ENCODE data around the gene POU4F1. TPM values are rescaled to one million over a fixed set of nuclear protein-coding genes. Genes with fewer than 3 reads are reported as not detected.

The POU4F1 gene
- total and polyA plus RNA-seq, 7 donors = 0.07 TPM; not detected in 6

- intact Hi-C loops (cut with DNase I) = no loop called here
- Histone ChIP-seq H3K27me3 (peaks cover 10 to 73% (median 50%) of the 10 kb centered on the region in 3 donors), H3K4me1 (peaks cover 0 to 6% (median 4%) of the 10 kb centered on the region in 4 donors), H3K36me3 (no peaks in the 10 kb centered on the region), H3K9me3 (no peaks in the 10 kb centered on the region), H3K4me3 (no peak overlapping the region), H3K27ac (no peak overlapping the region)
- DNase-seq = no peak
- no peak for TF ChIP-seq CTCF (IDR thresholded peaks at IDR 0.05)
- no peak for TF ChIP-seq POLR2AphosphoS5 (IDR thresholded peaks at IDR 0.05)
- TF ChIP-seq EP300 (IDR thresholded peaks at IDR 0.05) = no peak
- no peak for TF ChIP-seq POLR2A (IDR thresholded peaks at IDR 0.05)
- WGBS, 2 donors = 12 to 40% methylated on average over 21 of the region's 21 CpGs
These were observed 16.6 kb downstream of the POU4F1 start for GRCh38 chr13:78586706-78587105.

- Histone ChIP-seq H3K4me1 (no peaks in the 10 kb centered on the region), H3K27ac (no peak overlapping the region), H3K36me3 (no peaks in the 10 kb centered on the region), H3K27me3 (no peaks in the 10 kb centered on the region), H3K4me3 (no peak overlapping the region), H3K9me3 (no peaks in the 10 kb centered on the region)
- no peak for DNase-seq
- 49 to 89% methylated on average over 4 of the region's 4 CpGs for WGBS, 2 donors
- intact Hi-C loops (cut with DNase I) = no loop called here
- TF ChIP-seq POLR2AphosphoS5 (IDR thresholded peaks at IDR 0.05) (no peak), POLR2A (IDR thresholded peaks at IDR 0.05) (no peak), CTCF (IDR thresholded peaks at IDR 0.05) (no peak), EP300 (IDR thresholded peaks at IDR 0.05) (no peak)
These were observed 27.1 kb downstream of the POU4F1 start for GRCh38 chr13:78576261-78576660.

- H3K4me1 ChIP-seq = no peaks in the 10 kb centered on the region
- WGBS, 2 donors = 56 to 70% methylated on average over 5 of the region's 5 CpGs
- DNase-seq = no peak
- no peaks in the 10 kb centered on the region for H3K9me3 ChIP-seq
- intact Hi-C loops (cut with DNase I) = no loop called here
- no peaks in the 10 kb centered on the region for H3K27me3 ChIP-seq
- H3K27ac ChIP-seq = no peak overlapping the region
- no peak for TF ChIP-seq POLR2A (IDR thresholded peaks at IDR 0.05)
- TF ChIP-seq POLR2AphosphoS5 (IDR thresholded peaks at IDR 0.05) = no peak
- TF ChIP-seq EP300 (IDR thresholded peaks at IDR 0.05) = no peak
- TF ChIP-seq CTCF (IDR thresholded peaks at IDR 0.05) = no peak
- H3K36me3 ChIP-seq = no peaks in the 10 kb centered on the region
- H3K4me3 ChIP-seq = no peak overlapping the region
These were observed 30.9 kb downstream of the POU4F1 start for GRCh38 chr13:78572459-78572858.

- H3K4me1 ChIP-seq = no peaks in the 10 kb centered on the region
- no peaks in the 10 kb centered on the region for H3K27me3 ChIP-seq
- H3K4me3 ChIP-seq = no peak overlapping the region
- 90 to 94% methylated on average over 1 of the region's 1 CpG for WGBS, 2 donors
- H3K36me3 ChIP-seq = no peaks in the 10 kb centered on the region
- no peak overlapping the region for H3K27ac ChIP-seq
- TF ChIP-seq EP300 (IDR thresholded peaks at IDR 0.05) (no peak), POLR2A (IDR thresholded peaks at IDR 0.05) (no peak), POLR2AphosphoS5 (IDR thresholded peaks at IDR 0.05) (no peak), CTCF (IDR thresholded peaks at IDR 0.05) (no peak)
- no peaks in the 10 kb centered on the region for H3K9me3 ChIP-seq
- intact Hi-C loops (cut with DNase I) = no loop called here
- DNase-seq = no peak
These were observed 34.3 kb downstream of the POU4F1 start for GRCh38 chr13:78569029-78569428.

GRCh38 chr13:78566631-78567030 is 36.7 kb downstream of the POU4F1 start:
- Histone ChIP-seq H3K36me3 (no peaks in the 10 kb centered on the region), H3K27ac (no peak overlapping the region), H3K27me3 (no peaks in the 10 kb centered on the region), H3K9me3 (no peaks in the 10 kb centered on the region), H3K4me1 (no peaks in the 10 kb centered on the region), H3K4me3 (no peak overlapping the region)
- intact Hi-C loops (cut with DNase I) = no loop called here
- DNase-seq = no peak
- 83 to 86% methylated on average over 5 of the region's 5 CpGs for WGBS, 2 donors
- TF ChIP-seq EP300 (IDR thresholded peaks at IDR 0.05) = no peak
- TF ChIP-seq POLR2A (IDR thresholded peaks at IDR 0.05) = no peak
- no peak for TF ChIP-seq POLR2AphosphoS5 (IDR thresholded peaks at IDR 0.05)
- TF ChIP-seq CTCF (IDR thresholded peaks at IDR 0.05) = no peak

All from sigmoid colon (tissue), 7 donors.